HG03135 (cell line): Measurements from ENCODE around the gene ZNF416.

ENCODE experiments used
- ATAC-seq: cut with Tn5 transposase; IDR thresholded peaks from one replicate; pipeline ENCODE4 v1.9.1; 2021; ENCODE audit warnings: mild to moderate bottlenecking, moderate library complexity; ENCODE audit not compliant: unreplicated experiment

Gene ZNF416

GRCh38 chr19:57578487-57579205 lies at the start of gene ZNF416:
Gene ZNF416 (minus strand): TSS chr19:57578911. CDS start chr19:57578704, 207 bp downstream.
- ATAC-seq: peak; percentile 93

GRCh38 chr19:57623091-57623490 lies 44.4 kb upstream of the ZNF416 start:
- no peak for ATAC-seq

- no peak for ATAC-seq
Observed at GRCh38 chr19:57620673-57621348, 42.1 kb upstream of the ZNF416 start.

- ATAC-seq: no peak
Observed at GRCh38 chr19:57615346-57615745, 36.6 kb upstream of the ZNF416 start.

GRCh38 chr19:57613941-57614743 lies 35.4 kb upstream of the ZNF416 start, which contains the start of gene ZNF134:
Gene ZNF134 (plus strand): TSS chr19:57614242. CDS start chr19:57619469, 5,227 bp downstream.
- ATAC-seq: peak; percentile 97

GRCh38 chr19:57611113-57611512 lies 32.4 kb upstream of the ZNF416 start:
- no peak for ATAC-seq

- no peak for ATAC-seq
Observed at GRCh38 chr19:57606931-57607330, 28.2 kb upstream of the ZNF416 start.

- ATAC-seq: peak; percentile 91
Observed at GRCh38 chr19:57599761-57600383, 21.2 kb upstream of the ZNF416 start, which contains the start of gene ZNF530. Gene ZNF530 (plus strand): TSS chr19:57599885. CDS start chr19:57604346, 4,461 bp downstream.

GRCh38 chr19:57599377-57599760 lies 20.7 kb upstream of the ZNF416 start:
- no peak for ATAC-seq

GRCh38 chr19:57587529-57587928 lies 8.8 kb upstream of the ZNF416 start:
- no peak for ATAC-seq

GRCh38 chr19:57583521-57584416 lies 5.1 kb upstream of the ZNF416 start, which contains the start of gene ZIK1:
Gene ZIK1 (plus strand): TSS chr19:57584145. CDS start chr19:57584357, 212 bp downstream.
- peak; percentile 67 for ATAC-seq

- ATAC-seq: no peak
Observed at GRCh38 chr19:57583104-57583520, 4.4 kb upstream of the ZNF416 start.

- ATAC-seq: no peak
Observed at GRCh38 chr19:57576661-57577060, 2.0 kb downstream of the ZNF416 start.

GRCh38 chr19:57572415-57572947 lies 6.2 kb downstream of the ZNF416 start:
- ATAC-seq: no peak

- ATAC-seq: no peak
Observed at GRCh38 chr19:57570707-57571106, 8.0 kb downstream of the ZNF416 start.

GRCh38 chr19:57566396-57567265 lies 12.1 kb downstream of the ZNF416 start:
- ATAC-seq: no peak

- no peak for ATAC-seq
Observed at GRCh38 chr19:57563547-57563946, 15.2 kb downstream of the ZNF416 start.

- peak; percentile 15 for ATAC-seq
Observed at GRCh38 chr19:57560049-57560491, 18.6 kb downstream of the ZNF416 start.
